GM21423 (cell line): ENCODE measurements around the gene PPP1R26.
"Not testable (repeated sequence)": the region's sequence is repeated elsewhere in the genome, so short reads cannot be mapped to it uniquely, and the experiment has no call there.

Experiments
- ATAC-seq: cut with Tn5 transposase; IDR thresholded peaks from one replicate; pipeline ENCODE4 v1.9.1; 2021; ENCODE audit warnings: mild to moderate bottlenecking, moderate library complexity; ENCODE audit not compliant: unreplicated experiment

The PPP1R26 gene

GRCh38 chr9:135504262-135505243 lies 25.0 kb downstream of the PPP1R26 start:
- ATAC-seq: no peak

- ATAC-seq: no peak
Observed at GRCh38 chr9:135505406-135506187, 26.0 kb downstream of the PPP1R26 start.

- ATAC-seq: no peak
Observed at GRCh38 chr9:135506327-135507103, 26.9 kb downstream of the PPP1R26 start.

- ATAC-seq: no peak
Observed at GRCh38 chr9:135507104-135508035, 27.8 kb downstream of the PPP1R26 start.

- ATAC-seq: no peak
Observed at GRCh38 chr9:135508211-135508820, 28.7 kb downstream of the PPP1R26 start.

- ATAC-seq: no peak
Observed at GRCh38 chr9:135509458-135509857, 29.9 kb downstream of the PPP1R26 start.

GRCh38 chr9:135512241-135512603 lies 32.6 kb downstream of the PPP1R26 start:
- no peak for ATAC-seq

GRCh38 chr9:135512904-135513303 lies 33.3 kb downstream of the PPP1R26 start:
- no peak for ATAC-seq

GRCh38 chr9:135513351-135513846 lies 33.8 kb downstream of the PPP1R26 start:
- ATAC-seq: no peak

- not testable (repeated sequence) for ATAC-seq
Observed at GRCh38 chr9:135513906-135514305, 34.3 kb downstream of the PPP1R26 start.

GRCh38 chr9:135514342-135515082 lies 34.9 kb downstream of the PPP1R26 start:
- ATAC-seq: no peak

- ATAC-seq: no peak
Observed at GRCh38 chr9:135515083-135515951, 35.7 kb downstream of the PPP1R26 start.

- ATAC-seq: no peak
Observed at GRCh38 chr9:135516132-135516860, 36.7 kb downstream of the PPP1R26 start.

- no peak for ATAC-seq
Observed at GRCh38 chr9:135517407-135517822, 37.8 kb downstream of the PPP1R26 start.

- no peak for ATAC-seq
Observed at GRCh38 chr9:135519179-135519971, 39.8 kb downstream of the PPP1R26 start.

GRCh38 chr9:135520916-135521607 lies 41.5 kb downstream of the PPP1R26 start, which contains the start of gene LCN1:
TSS of gene LCN1 (plus strand) at chr9:135521440. CDS start at chr9:135521498, 58 bp downstream.
- no peak for ATAC-seq
